AG09309 (cell line): ENCODE measurements around the gene CASP8AP2.
"Not testable (repeated sequence)": the region's sequence is repeated elsewhere in the genome, so short reads cannot be mapped to it uniquely, and the experiment has no call there.

Source experiments
- DNase-seq: peaks from one replicate; pipeline ENCODE4 v3.0.0-alpha.2; 2010; ENCODE audit warnings: low read depth
- H3K4me3 ChIP-seq: 2 replicates; pipeline ENCODE4 v1.5.1; 2011; ENCODE audit warnings: mild to moderate bottlenecking, low read depth, low read length, moderate library complexity; ENCODE audit not compliant: control insufficient read depth
- TF ChIP-seq, protein P1 (sequence below): IDR thresholded peaks from 2 replicates; pipeline ENCODE4 v1.5.1; 2011; ENCODE audit warnings: mild to moderate bottlenecking, low read depth, low read length, inconsistent platforms; ENCODE audit not compliant: insufficient read depth, control insufficient read depth; ENCODE audit errors: missing control alignments

Gene CASP8AP2

DNA sequence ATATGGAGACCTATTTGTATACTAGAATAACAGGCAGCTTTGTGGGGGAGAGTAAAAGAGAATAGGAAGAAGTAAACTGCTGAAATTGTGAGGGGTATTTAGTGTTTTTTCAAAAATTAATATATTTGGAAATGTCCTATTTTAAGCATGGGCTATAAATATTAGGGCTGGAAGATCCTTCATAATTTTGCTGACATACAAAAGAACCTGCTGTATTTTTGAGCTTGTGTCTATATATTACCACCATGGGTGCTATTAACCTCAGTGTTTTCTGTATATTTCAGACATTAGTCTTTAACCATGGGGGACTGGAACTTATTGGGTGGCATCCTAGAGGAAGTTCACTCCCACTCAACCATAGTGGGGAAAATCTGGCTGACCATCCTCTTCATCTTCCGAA lies 64.5 kb downstream of the CASP8AP2 start, which contains the start of gene GJA10:
TSS of gene GJA10 (plus strand) at position 301 of the 400 bp plus-strand sequence. CDS start at position 301, 0 bp downstream.
- TF ChIP-seq, protein P1, sequence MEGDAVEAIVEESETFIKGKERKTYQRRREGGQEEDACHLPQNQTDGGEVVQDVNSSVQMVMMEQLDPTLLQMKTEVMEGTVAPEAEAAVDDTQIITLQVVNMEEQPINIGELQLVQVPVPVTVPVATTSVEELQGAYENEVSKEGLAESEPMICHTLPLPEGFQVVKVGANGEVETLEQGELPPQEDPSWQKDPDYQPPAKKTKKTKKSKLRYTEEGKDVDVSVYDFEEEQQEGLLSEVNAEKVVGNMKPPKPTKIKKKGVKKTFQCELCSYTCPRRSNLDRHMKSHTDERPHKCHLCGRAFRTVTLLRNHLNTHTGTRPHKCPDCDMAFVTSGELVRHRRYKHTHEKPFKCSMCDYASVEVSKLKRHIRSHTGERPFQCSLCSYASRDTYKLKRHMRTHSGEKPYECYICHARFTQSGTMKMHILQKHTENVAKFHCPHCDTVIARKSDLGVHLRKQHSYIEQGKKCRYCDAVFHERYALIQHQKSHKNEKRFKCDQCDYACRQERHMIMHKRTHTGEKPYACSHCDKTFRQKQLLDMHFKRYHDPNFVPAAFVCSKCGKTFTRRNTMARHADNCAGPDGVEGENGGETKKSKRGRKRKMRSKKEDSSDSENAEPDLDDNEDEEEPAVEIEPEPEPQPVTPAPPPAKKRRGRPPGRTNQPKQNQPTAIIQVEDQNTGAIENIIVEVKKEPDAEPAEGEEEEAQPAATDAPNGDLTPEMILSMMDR: no peak

DNA sequence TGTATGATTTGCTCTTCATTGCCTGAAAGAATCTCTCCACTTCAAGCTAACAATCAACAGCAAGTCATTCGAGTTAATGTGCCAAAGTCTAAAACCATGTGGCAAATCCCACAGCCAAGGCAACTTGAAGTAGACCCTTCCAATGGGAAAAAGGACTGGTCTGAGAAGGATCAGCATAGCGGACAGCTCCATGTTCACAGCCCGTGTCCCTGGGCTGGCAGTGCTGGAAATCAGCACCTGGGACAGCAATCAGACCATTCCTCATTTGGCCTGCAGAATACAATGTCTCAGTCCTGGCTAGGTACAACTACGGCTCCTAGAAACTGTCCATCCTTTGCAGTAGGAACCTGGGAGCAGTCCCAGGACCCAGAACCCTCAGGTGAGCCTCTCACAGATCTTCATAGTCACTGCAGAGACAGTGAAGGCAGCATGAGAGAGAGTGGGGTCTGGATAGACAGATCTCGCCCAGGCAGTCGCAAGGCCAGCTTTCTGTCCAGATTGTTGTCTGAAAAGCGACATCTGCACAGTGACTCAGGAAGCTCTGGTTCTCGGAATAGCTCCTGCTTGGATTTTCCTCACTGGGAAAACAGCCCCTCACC lies 65.7 kb downstream of the CASP8AP2 start:
- TF ChIP-seq, protein P1: no peak
- H3K4me3 ChIP-seq: no peak overlapping the region
- no peak for DNase-seq

More for the DNA sequence above, 64.5 kb downstream of the CASP8AP2 start, which contains the start of gene GJA10:
- no peak within 1 kb of the TSS for H3K4me3 ChIP-seq
- DNase-seq: no peak

DNA sequence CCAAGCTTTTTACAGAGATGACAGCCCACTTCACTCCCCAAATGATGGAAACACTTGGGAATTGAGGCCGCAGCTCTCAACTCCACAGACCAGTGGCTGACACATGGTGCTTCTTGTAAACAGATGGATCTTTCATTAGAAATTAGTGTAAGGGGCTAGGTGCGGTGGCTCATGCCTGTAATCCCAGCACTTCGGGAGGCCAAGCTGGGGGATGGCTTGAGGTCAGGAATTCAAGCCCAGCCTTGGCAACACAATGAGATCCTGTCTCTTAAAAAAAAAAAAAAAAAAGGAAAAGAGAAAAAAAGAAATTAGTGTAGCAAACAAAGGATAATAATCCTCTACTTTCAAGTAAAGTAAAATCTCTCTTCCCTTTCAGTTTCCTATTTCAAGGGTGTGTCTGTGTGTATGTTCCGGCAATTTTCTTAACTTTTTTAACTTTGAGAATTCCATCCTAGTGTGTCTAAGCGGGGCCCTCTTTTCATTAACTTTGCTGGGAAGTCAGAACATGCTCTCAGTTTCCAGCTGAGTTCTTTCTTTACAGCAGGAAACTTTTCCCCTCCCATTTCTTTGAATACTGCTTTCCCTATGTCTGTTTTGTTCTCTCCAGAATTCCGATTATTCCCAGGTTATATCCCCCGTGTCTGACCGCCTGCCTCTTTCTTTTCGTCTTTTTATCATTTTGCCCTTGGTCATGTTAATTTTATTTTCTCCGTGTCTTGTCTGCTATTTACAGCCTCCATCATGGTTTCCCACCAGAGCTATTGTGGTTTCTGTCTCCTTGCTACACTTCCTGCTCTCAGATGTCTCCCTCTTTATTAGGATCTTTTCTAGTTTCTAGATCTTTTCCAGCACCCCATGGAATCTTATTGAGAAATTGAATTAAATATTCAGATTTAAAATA lies 80.6 kb downstream of the CASP8AP2 start:
- not testable (repeated sequence) for H3K4me3 ChIP-seq, DNase-seq

DNA sequence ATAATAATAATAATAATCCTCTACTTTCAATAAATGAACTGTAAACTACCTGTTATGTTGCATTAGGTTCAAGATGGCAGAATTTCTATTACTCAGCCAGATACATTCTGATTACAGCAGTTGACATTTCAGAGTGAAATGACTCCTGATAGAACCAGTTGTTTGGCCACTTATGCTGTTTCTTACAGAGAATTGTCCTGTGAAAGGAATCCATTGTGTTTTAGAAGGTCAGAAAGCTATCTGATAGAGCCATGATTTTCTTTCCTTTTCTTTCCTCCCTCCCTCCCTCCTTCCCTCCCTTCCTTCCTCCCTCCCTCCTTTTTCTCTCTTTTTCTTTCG lies 81.2 kb downstream of the CASP8AP2 start:
- TF ChIP-seq, protein P1: no peak
- DNase-seq: no peak
- H3K4me3 ChIP-seq: no peak overlapping the region

DNA sequence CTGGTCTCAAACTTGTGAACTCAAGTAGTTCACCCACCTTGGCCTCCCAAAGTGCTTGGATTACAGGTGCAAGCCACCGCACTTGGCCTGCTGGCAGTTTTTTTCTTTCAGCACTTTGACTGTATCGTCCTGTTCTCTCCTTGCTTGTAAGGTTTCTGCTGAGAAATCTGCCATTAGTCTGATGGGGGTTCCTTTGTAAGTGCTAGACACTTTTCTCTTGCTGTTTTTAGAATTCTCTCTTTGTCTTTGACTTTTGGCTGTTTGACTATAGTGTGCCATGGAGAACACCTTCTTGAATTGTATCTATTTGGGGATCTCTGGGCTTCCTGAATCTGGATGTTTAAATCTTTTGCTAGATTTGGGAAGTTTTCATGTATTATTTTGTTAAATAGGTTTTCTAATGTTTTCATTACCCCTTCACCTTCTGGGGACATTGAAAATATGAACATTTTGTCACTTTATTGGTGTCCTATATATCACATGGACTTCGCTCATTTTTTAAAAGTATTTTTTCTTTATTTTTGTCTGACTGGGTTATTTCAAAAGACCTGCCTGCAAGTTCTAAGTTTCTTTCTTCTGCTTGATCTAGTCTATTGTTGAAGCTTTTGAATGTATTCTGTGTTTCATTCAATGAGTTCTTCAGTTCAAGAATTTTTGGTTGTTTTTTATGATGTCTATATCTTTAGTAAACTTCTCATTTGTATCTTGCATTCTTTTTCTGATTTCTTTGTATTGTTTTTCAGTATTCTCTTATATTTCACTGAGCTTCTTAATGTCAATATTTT lies 86.6 kb downstream of the CASP8AP2 start:
- H3K4me3 ChIP-seq: no peak overlapping the region

DNA sequence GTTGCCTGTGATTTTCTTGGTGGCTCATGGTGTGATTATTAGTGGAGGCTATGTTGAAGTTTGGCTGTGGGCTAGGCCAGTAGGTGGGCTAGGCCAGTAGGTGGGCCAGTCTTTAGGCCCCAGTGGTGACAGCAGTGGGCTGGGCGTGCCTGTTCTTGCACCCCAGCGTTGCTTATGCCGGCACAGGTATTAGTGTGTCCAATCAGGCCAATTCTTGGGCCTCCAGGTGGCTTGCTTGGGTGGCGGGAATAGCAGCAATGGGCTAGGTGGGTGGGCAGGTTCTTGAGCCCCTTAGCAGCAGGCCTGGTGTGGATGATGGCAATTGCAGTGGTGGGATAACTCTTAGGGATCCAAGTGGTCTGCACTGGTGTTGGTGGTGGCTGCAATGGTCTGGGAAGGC lies 87.5 kb downstream of the CASP8AP2 start:
- DNase-seq: no peak
- TF ChIP-seq, protein P1: no peak
- no peak overlapping the region for H3K4me3 ChIP-seq

More for the DNA sequence above, 86.6 kb downstream of the CASP8AP2 start:
- DNase-seq: no peak
- TF ChIP-seq, protein P1: no peak
